K562 (cell line): ENCODE results near the gene CNTN5.

Experiments
- CTCF ChIP-seq, 3 experiments: IDR thresholded peaks in 2 of 3; conservative IDR thresholded peaks in 1 of 3; 2 replicates each; pipeline ENCODE4 v1.5.1; 2011 to 2012; ENCODE audit warnings: low read length in 3 of 3, mild to moderate bottlenecking in 3 of 3, control low read depth in 2 of 3, improper control_type of control experiment in 1 of 3, inconsistent platforms in 1 of 3, low read depth in 1 of 3, mixed read lengths in 1 of 3, moderate library complexity in 1 of 3; ENCODE audit not compliant: insufficient read depth in 2 of 3
- EZH2 ChIP-seq: IDR thresholded peaks from 2 replicates; pipeline ENCODE4 v1.6.1; 2012; ENCODE audit warnings: low read depth, mild to moderate bottlenecking, inconsistent platforms, low read length, borderline replicate concordance
- MAFK ChIP-seq: IDR thresholded peaks from 2 replicates; pipeline ENCODE4 v1.6.1; 2011; ENCODE audit warnings: low read length, improper control_type of control experiment
- MTA3 ChIP-seq: fragments of 450-650 bp; formaldehyde crosslinking; IDR thresholded peaks from 2 replicates; pipeline ENCODE4 v1.6.1; 2017; ENCODE audit warnings: mild to moderate bottlenecking, borderline replicate concordance
- PHF8 ChIP-seq: fragments of 200-600 bp; sonication (generic); IDR thresholded peaks from 2 replicates; pipeline ENCODE4 v1.6.1; 2012; ENCODE audit warnings: mixed run types, mild to moderate bottlenecking, inconsistent platforms, low read length, moderate library complexity, borderline replicate concordance
- POLR2AphosphoS5 ChIP-seq: IDR thresholded peaks from 2 replicates; pipeline ENCODE4 v1.6.1; 2011; ENCODE audit warnings: mild to moderate bottlenecking, low read depth, low read length, moderate library complexity; ENCODE audit not compliant: control insufficient read depth, insufficient read depth
- RBM22 ChIP-seq: fragments of 200-400 bp; formaldehyde crosslinking; IDR thresholded peaks from 2 replicates; pipeline ENCODE4 v1.6.1; 2018; ENCODE audit warnings: low read length, low read depth; ENCODE audit not compliant: poor library complexity, severe bottlenecking
- RFX5 ChIP-seq: IDR thresholded peaks from 2 replicates; pipeline ENCODE4 v1.6.1; 2011; ENCODE audit warnings: low read depth, mild to moderate bottlenecking, improper control_type of control experiment, low read length
- SP2 ChIP-seq: IDR thresholded peaks from 2 replicates; pipeline ENCODE4 v1.6.1; 2011; ENCODE audit warnings: mild to moderate bottlenecking, low read depth, low read length, moderate library complexity; ENCODE audit not compliant: poor library complexity, severe bottlenecking; ENCODE audit errors: extremely low read depth
- ZNF140 ChIP-seq: fragments of 250-450 bp; sonication (Bioruptor Pico); IDR thresholded peaks from 2 replicates; pipeline ENCODE4 v1.8.0; 2021; ENCODE audit warnings: moderate library complexity, mild to moderate bottlenecking, inconsistent platforms
- ZNF311 ChIP-seq: fragments of 250-450 bp; sonication (Bioruptor Pico); IDR thresholded peaks from 2 replicates; pipeline ENCODE4 v1.4.0; 2020; ENCODE audit warnings: mild to moderate bottlenecking, moderate library complexity
- ZNF586 ChIP-seq: fragments of 450-650 bp; formaldehyde crosslinking; conservative IDR thresholded peaks from 2 replicates; pipeline ENCODE4 v1.4.0; 2020; ENCODE audit warnings: mild to moderate bottlenecking, moderate library complexity
- ZSCAN29 ChIP-seq: fragments of 450-650 bp; IDR thresholded peaks from 2 replicates; pipeline ENCODE4 v1.6.1; 2017
- TF ChIP-seq, protein P1 (sequence below): sonication (generic); formaldehyde crosslinking; IDR thresholded peaks from 2 replicates; pipeline ENCODE4 v1.9.0; 2022; ENCODE audit warnings: mild to moderate bottlenecking, missing genetic modification reagents

GRCh38 chr11:99446400-99446799 is 425.7 kb downstream of the CNTN5 start:
- TF ChIP-seq RBM22 (no peak), MTA3 (no peak), ZNF311 (CRISPR knock-in tag) (no peak), RFX5 (no peak), ZNF140 (CRISPR knock-in tag) (no peak), ZNF586 (CRISPR knock-in tag) (no peak), EZH2 (no peak), MAFK (peak; percentile 19; the same call in 1 of the 2 replicates), CTCF (IDR thresholded peaks at IDR 0.05 in 2 of 3, conservative IDR thresholded peaks at IDR 0.05 in 1 of 3; ENCODE audit: insufficient read depth in 2 of 3, low read depth in 1 of 3, low read length in 3 of 3) (no peak), POLR2AphosphoS5 (no peak), SP2 (no peak), ZSCAN29 (no peak), PHF8 (no peak)
- TF ChIP-seq, protein P1, sequence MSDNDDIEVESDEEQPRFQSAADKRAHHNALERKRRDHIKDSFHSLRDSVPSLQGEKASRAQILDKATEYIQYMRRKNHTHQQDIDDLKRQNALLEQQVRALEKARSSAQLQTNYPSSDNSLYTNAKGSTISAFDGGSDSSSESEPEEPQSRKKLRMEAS (CRISPR knock-in tag): no peak
